Fibroblast of peridontal ligament (primary cell): Measurements from ENCODE around the gene WFDC1.

ENCODE experiments used
- DNase-seq: peaks from one replicate; pipeline ENCODE4 v3.0.0-alpha.2; 2010; ENCODE audit errors: extremely low read depth

The WFDC1 gene

GRCh38 chr16:84302111-84302954, 7.7 kb downstream of the WFDC1 start:
- DNase-seq, result peak; percentile 39

- peak; percentile 82 for DNase-seq
Measured at GRCh38 chr16:84303023-84303422, 8.3 kb downstream of the WFDC1 start.

- no peak for DNase-seq
Measured at GRCh38 chr16:84303516-84303915, 8.8 kb downstream of the WFDC1 start.

DNA sequence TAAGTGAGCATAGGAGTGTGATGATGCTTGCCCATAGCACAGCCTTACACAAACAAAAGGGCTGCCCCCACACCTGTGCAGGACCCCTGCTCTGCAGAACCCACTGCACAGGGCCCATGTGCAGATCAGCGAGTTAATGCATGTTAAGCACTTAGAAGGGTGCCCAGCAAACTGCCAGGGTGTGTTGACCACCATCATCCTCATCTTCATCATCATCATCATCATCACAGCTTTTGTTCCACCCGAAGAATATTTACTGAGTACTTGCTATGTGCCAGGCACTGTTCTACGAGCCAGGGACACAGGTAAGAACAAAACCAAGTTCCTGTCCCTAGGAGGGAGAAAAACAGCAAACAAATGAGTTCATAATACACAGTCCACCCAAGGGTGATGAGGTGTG, 11.9 kb downstream of the WFDC1 start:
- no peak for DNase-seq

GRCh38 chr16:84307209-84307954, 12.7 kb downstream of the WFDC1 start:
- DNase-seq, result no peak

- DNase-seq, result peak; percentile 48
Measured at GRCh38 chr16:84308120-84308519, 13.4 kb downstream of the WFDC1 start.

DNA sequence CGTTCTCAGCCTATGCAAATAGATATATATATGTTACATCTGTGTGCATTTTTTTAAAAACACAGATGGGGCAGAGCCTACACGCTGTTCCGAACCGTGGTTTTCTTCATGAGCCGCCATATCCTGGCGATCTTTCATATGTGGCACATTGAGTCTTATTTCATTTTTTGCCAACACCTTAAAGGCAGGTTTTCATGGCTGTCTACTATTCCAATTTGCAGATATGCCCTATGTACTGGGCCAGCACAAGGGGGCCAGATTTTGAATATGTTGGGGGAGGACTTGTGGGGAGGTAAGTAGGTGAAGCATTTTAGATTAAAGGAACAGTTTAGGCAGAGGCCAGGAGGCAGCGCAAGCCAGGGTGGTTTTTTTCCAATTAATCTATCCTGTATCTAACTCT, 16.0 kb downstream of the WFDC1 start:
- DNase-seq, result no peak

GRCh38 chr16:84312783-84313382, 18.2 kb downstream of the WFDC1 start:
- no peak for DNase-seq

GRCh38 chr16:84313921-84314320, 19.2 kb downstream of the WFDC1 start:
- no peak for DNase-seq

- DNase-seq, result no peak
Measured at GRCh38 chr16:84314373-84314772, 19.7 kb downstream of the WFDC1 start.

DNA sequence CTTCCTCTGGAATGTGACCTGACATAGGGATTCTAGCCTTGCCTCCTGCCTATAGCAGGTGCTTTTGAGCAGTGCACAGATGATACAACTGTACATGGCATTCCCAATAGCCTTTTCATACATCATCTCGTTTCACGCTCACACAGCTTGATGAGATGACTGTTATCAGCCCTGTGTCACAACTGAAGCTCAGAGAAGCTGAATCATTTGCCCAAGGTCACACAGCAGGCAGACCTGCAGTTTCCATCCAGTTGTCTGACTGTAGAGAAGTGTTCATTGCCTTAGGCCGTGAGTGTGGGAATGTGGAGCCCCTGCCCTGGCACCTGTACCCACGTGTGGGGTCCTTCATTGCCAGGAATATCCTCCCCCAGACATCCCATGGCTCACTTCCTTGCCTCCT, 20.1 kb downstream of the WFDC1 start:
- DNase-seq, result no peak

DNA sequence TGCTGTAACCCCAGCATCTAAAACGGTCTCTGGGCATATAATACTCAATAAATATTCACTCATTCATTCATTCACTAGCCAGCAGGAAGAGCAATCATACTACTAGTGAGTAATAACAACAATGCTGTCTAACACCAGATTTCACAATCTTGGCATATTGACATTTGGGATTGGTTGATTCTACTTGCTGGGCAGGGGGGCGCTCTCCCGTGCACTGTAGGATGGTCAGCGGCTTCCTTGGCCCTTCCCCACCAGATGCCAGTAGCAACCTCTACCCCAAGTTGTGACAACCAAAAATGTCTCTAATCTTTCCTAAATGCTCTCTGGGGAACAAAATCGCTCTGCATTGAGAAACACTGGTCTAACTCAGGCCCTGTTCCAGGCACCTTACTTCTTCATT, 20.7 kb downstream of the WFDC1 start:
- peak; percentile 29 for DNase-seq

GRCh38 chr16:84318091-84318975, 23.7 kb downstream of the WFDC1 start:
- no peak for DNase-seq

- no peak for DNase-seq
Measured at GRCh38 chr16:84319146-84319760, 24.6 kb downstream of the WFDC1 start.

- no peak for DNase-seq
Measured at GRCh38 chr16:84320511-84320910, 25.8 kb downstream of the WFDC1 start.

GRCh38 chr16:84321932-84322331, 27.3 kb downstream of the WFDC1 start:
- DNase-seq, result no peak

- DNase-seq, result no peak
Measured at GRCh38 chr16:84322749-84323148, 28.1 kb downstream of the WFDC1 start.

DNA sequence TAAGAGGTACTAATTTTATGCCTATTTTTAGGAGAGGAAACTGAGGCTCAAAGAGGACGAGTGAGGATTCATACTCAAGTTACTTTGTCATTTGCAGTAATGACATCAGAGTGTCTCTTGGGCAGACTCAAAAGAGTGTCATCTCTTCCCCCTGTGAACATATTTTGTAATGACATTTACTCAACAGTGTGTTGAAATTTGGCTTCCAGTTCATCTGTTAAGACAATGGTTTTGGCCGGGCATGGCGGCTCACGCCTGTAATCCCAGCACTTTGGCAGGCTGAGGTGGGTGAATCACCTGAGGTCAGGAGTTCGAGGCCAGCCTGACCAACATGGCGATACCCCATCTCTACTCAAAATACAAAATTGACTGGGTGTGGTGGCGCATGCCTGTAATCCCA, 28.9 kb downstream of the WFDC1 start:
- DNase-seq, result no peak

- no peak for DNase-seq
Measured at GRCh38 chr16:84324434-84325262, 30.0 kb downstream of the WFDC1 start.

GRCh38 chr16:84326545-84326944, 31.9 kb downstream of the WFDC1 start:
- DNase-seq, result no peak
